Mucosa of descending colon (tissue), 3 donors: ENCODE measurements around the gene ATP1B3. TPM values are rescaled to one million over a fixed set of nuclear protein-coding genes. Genes with fewer than 3 reads are reported as not detected.

Experiments used
- ATAC-seq: fragments of 200-7000 bp; cut with Tn5 transposase; one replicate; pipeline ENCODE4 v1.9.1; 2020; ENCODE audit warnings: mild to moderate bottlenecking, moderate library complexity
- DNase-seq, 3 donors: peaks; one replicate each; pipeline ENCODE4 v3.0.0-alpha.2; 2020
- H3K36me3 ChIP-seq: fragments of 200-600 bp; one replicate; pipeline ENCODE4 v1.8.0; 2021; ENCODE audit warnings: low read depth, mild to moderate bottlenecking
- H3K4me1 ChIP-seq: fragments of 200-600 bp; one replicate; pipeline ENCODE4 v1.8.0; 2021; ENCODE audit warnings: low read depth, mild to moderate bottlenecking
- H3K4me3 ChIP-seq: fragments of 200-600 bp; one replicate; pipeline ENCODE4 v1.8.0; 2021; ENCODE audit warnings: mild to moderate bottlenecking
- H3K9me3 ChIP-seq: fragments of 200-600 bp; one replicate; pipeline ENCODE4 v1.8.0; 2021; ENCODE audit warnings: mild to moderate bottlenecking
- CTCF ChIP-seq: fragments of 200-600 bp; IDR thresholded peaks from one replicate; pipeline ENCODE4 v1.8.0; 2022; ENCODE audit warnings: antibody characterized with exemption, mild to moderate bottlenecking
- intact Hi-C, 2 donors: fragments of 100-400 bp; cut with DNase I in 1 of 2; cut with micrococcal nuclease in 1 of 2; formaldehyde crosslinking; loops; one replicate each; pipeline versions ENCODE4 v1.11.0 to v1.11.1; 2022; cut with DNase I, micrococcal nuclease
- total RNA-seq, 3 donors: library from RNA; stranded (reverse); fragmentation: NEBNext Ultra II Directional in 2 of 3; extraction: Animal tissue kit (Norgen Biotek cat#: 25700) in 2 of 3; gene quantifications; one replicate each; pipeline versions ENCODE4 v1.2.1 to v1.2.4, GENCODE V29; 2021 to 2023
- donor health status: DM: no; HTN: no; CAD: no; lungs with moderate emphysema.
- donor health status: DM: no; HTN: no; CAD: no.
- donor health status: DM: no; HTN: yes; CAD: no.

The ATP1B3 gene
- total RNA-seq, 3 donors from 2014 or later = 266 to 466 (median 330) TPM

DNA sequence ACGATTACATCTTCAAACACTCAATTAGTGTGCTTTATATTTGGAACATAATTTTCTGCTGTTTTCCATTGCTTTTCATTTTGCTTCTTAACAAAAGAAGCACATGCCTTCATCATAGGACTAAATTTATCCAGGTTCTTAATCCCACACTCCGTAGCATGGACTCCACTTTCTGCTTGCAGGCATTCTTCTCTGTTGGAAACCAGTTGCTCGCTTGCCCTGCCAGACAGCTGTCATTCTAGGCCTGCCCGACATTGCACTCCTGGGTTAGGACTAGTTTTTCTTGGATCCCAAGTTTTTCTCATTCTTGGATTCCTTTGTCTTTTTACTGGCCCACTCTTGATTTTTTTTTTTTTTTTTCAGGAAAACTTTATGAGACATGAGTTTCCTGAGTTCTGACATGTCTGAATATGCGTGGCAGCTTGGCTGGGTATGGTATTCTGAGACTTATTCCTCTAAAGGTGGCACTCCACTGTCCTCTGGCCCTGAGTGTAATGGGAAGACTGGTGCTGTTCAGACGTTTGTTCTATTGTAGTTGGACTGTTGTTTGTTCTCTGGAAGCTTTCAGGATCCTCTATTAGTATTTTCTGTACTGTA is 6.3 kb upstream of the ATP1B3 start:
- no peak for ATAC-seq
- Histone ChIP-seq H3K4me3 (no peak overlapping the region), H3K36me3 (no peaks in the 10 kb centered on the region), H3K9me3 (no peaks in the 10 kb centered on the region), H3K4me1 (peaks cover 5% of the 10 kb centered on the region)
- intact Hi-C loops = no loop called here
- TF ChIP-seq CTCF = no peak
- no peak for DNase-seq

DNA sequence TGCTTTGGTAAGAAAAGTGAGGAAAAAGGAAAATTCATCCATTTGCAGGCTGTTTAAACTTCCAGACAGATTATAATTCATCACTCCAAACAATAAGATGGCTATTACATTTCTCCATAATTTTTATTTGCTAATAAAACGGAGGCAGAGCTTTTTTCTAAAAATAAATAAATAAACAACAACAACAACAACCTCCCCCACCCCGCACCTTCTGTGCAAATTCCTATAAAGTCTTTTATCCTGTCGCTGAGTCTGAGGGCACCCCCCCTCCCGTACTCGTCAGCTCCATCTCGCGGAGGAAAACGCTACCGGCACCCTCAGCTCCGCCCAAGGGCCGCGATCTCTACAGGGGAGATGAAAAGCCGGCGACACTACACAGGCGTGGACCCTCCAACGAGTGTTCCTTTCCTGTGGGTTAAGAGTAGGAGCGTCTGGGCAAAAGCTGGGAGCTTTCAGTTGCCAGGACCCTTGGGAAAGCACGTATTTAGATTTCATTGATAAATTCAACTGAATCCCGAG is 1.0 kb upstream of the ATP1B3 start:
- DNase-seq (peak; percentile 91 to 93 (median 91)), ATAC-seq (peak; percentile 82)
- intact Hi-C loops = loop anchor here in 1 of 2 donors (5.0 kb wide), 1 partner anchor 138 kb away; the partner anchor contains the start of gene RNF7
- no peaks in the 10 kb centered on the region for H3K36me3 ChIP-seq
- peaks cover 21% of the 10 kb centered on the region for H3K4me1 ChIP-seq
- no peaks in the 10 kb centered on the region for H3K9me3 ChIP-seq
- peak; percentile 82 for TF ChIP-seq CTCF
- peak overlapping the region; percentile 35 for H3K4me3 ChIP-seq

DNA sequence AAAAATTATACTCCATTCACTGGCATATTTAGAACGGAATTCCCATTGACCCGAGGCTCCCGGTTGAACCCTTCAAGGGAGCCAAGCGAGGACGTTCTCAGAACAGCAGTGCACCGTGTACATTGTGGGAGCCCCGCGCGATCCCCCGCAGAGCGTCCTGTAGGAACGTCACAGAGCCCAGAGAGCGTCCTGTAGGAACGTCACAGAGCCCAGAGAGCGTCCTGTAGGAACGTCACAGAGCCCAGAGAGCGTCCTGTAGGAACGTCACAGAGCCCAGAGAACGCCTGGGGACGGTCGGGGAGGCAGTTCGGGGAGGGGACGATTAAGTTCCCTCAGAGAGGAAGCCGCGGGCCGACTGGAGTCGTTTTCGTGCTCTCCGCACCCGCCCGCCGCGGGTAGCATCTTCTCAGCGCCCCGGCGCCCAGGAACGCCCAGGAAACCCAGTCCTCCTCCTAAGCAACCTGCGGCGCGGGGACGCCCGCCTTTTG is 506 bp upstream of the ATP1B3 start:
- peak; percentile 74 for ATAC-seq
- DNase-seq = peak in 2 of 3 donors; percentile 72 to 88
- H3K4me1 ChIP-seq = peaks cover 21% of the 10 kb centered on the region
- H3K36me3 ChIP-seq = no peaks in the 10 kb centered on the region
- intact Hi-C loops = loop anchor here in 1 of 2 donors (5.0 kb wide), 1 partner anchor 139 kb away; the partner anchor contains the start of gene RNF7
- peak overlapping the region; percentile 35 for H3K4me3 ChIP-seq
- TF ChIP-seq CTCF = no peak
- no peaks in the 10 kb centered on the region for H3K9me3 ChIP-seq

DNA sequence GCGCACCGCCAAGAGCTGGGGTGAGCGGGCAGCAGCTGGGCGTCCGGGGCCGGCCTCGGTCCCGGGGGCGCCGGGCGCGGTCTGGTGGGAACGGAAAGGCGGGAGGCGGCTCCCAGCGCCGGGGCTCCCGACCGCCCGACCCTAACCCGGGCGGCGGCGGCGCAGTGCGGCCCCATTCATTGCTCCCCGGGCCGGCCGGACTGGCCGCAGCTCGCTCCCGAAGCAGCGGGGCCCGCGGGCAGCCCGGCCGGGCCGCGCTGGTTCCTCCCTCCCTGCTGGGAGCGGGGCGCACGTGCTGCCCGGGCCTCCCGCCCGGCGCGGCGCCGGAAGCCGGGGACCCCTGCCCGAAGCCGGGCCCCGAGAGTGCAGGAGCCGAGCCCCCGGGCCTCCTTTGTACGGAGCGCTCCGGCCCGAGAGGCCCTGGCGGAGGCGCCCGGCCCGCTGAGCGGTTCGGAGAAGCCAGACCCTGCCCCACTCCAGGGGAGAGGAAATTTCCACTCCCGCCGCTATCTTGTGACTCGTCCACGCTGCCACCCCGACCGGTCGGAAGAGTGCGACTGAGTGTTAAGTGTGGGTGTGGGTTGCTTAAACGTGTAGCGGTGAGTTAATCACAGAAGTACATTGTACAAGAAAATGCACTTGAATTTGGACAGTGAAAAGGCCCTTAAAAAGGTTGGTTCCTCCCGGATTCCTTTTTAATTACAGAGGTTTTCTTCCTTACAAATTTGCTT is 613 bp downstream of the ATP1B3 start:
- H3K4me1 ChIP-seq = peaks cover 21% of the 10 kb centered on the region
- H3K9me3 ChIP-seq = no peaks in the 10 kb centered on the region
- no peak for TF ChIP-seq CTCF
- DNase-seq = peak; percentile 58 to 74 (median 74)
- ATAC-seq = peak; percentile 30
- peak overlapping the region; percentile 85 for H3K4me3 ChIP-seq
- no peaks in the 10 kb centered on the region for H3K36me3 ChIP-seq
- intact Hi-C loops = loop anchor here in 1 of 2 donors (5.0 kb wide), 1 partner anchor 140 kb away; the partner anchor contains the start of gene RNF7

DNA sequence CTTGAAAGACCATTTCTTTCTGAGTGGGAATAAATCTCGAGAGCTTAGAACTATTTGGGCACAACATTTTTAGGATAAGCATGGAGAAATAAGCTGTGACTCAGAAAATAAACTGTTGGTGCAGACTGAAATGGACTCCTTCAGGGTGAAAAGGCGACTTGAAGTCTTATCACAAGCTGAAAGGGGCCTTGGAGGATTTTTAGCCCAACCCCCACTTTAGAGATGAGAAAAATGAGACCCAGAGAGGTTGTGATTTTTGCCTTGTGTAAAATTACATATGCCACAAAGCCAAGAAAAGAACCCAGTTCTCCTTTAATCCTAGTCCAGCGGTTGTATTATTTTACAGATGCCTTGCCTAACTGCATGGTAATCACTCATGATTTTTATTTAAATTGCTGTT is 1.5 kb downstream of the ATP1B3 start:
- intact Hi-C loops = loop anchor here in 1 of 2 donors (5.0 kb wide), 1 partner anchor 141 kb away; the partner anchor contains the start of gene RNF7

More for the DNA sequence above, 1.5 kb downstream of the ATP1B3 start:
- Histone ChIP-seq H3K4me1 (peaks cover 21% of the 10 kb centered on the region), H3K4me3 (peak overlapping the region; percentile 85), H3K9me3 (no peaks in the 10 kb centered on the region), H3K36me3 (no peaks in the 10 kb centered on the region)
- ATAC-seq = no peak
- DNase-seq = peak in 1 of 3 donors; percentile 16
- no peak for TF ChIP-seq CTCF
